Glomerular endothelial cell (primary cell): Measurements from ENCODE around the gene CHDH. TPM values are rescaled to one million over a fixed set of nuclear protein-coding genes. Genes with fewer than 3 reads are reported as not detected.

ENCODE experiments used
- DNase-seq: peaks from one replicate; pipeline ENCODE4 v3.0.0-alpha.2; 2011; ENCODE audit warnings: low read depth, low spot score; ENCODE audit errors: extremely low read depth
- total RNA-seq: library from RNA; depleted of rRNA; stranded (reverse); fragments of >200 nt; gene quantifications from 2 replicates; pipeline ENCODE4 v1.2.3, GENCODE V29; 2015

Gene CHDH
- total RNA-seq, 1 donor from 2014 or later: 0.06 TPM

DNA sequence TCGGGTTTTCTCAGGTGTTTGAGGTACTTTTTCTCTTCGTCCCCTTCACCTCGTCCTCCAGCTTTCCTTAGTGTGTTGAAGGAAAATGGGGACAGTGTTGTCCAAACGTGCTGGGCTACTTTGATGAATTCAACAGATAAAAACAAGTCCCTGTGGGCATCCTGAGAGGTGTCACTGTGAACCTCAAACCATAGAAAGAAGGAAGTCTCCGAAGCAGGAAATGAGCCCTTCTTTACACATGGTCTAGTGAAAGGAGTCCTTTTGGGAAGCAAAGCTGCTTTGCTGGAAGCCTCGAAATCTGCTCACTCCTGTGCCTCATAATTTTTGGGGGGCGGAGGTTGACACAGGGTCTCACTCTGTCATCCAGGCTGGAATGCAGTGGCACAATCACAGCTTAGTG, 10.7 kb upstream of the CHDH start:
- DNase-seq: no peak

DNA sequence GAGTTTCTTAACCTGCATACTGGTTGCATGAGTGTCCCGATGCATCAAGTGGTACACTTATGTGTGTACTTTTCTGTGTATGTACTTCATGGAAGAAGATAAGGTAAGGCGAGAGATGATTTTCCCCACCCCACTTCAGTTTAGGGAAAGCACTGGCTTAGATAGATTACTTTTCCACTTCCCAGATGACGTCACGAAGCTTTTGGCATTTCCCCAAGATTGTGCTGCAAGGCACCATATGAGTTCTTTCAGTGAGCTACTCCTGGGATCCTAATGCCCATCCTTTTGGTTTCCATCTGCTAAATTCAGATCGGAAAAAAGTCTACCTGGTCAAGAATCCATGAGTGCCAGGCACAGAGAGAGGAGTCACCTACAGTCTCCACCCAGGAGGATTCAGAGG, 4.7 kb upstream of the CHDH start:
- no peak for DNase-seq

DNA sequence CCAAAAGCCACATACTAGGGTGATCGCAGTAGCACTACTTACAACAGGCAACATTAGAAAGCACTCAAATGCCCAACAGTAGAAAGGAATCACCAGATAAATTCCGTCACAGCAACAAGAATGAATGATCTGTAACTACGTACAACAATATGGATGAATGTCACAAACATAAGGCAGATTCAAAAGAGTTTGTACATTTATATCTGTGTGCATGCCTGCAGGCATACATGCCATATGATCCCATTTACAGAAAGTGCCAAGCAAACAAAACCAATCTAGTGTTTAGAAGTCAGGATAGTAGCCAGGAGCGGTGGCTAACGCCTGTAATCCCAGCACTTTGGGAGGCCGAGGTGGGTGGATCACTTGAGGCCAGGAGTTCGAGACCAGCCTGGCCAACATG, 3.7 kb upstream of the CHDH start:
- DNase-seq: no peak

DNA sequence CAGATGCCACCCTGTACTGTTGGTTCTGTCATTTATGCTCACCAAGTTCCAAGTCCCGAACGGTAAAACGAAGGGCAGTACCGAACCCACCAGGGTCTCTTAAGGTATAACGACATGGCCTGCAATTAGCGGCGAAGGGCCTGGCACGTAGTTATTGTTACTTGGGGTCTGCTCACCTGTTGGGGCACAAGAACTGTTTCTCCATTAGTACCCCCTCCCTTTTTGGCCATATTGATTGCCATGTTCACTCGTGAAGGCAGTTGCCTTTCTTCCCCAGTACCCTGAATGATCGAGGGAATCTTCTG, 584 bp upstream of the CHDH start:
- DNase-seq: no peak

DNA sequence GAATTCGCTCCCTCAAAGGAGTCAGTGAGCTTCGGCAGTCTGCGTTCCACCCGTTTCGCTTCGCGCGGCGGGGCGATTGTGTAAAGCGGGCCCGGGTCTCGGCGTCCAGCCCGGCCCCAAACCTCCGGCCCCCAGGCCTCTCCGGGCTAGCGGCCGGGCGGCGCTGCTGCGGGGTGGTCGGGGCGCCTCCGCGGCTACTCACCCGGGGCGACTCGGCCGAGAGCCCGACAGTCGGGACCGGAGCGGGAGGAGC, 412 bp downstream of the CHDH start:
- DNase-seq: no peak

DNA sequence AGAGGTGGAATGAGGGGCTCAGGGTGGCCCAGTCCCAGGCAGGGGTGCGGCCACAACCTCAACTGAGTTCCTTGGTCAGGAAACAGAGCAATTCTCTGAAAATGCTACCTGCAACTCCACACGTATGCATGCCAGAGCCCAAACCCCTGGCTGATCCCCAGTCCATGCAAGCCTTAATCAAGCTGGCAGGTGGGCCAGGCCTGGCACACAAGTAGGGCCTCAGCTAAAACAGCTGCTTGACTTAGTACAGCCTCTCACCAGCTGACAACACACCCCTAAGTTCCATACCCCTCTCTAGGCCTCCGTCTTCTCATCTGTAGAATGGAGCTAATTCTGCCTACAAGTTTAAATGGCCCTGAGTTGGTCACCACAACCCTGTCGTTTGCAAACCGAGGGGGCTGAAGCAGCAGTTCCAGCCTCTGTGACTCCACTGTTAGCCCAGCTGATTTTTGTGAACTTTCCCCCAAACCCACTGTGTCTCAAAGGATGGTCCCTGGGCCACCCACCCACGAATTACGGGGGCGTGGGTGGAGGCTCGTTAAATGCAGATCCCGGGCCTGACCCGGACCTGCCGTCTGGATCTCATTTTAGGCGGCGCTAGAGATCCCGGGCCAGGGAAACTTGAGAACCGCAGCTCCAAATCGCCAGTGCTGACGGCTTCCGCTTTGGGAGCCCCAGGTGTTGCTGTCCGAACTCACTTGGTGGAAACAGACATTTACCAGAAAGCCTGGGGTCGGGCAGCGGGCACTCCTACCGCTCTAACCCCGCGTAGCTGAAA, 927 bp downstream of the CHDH start:
- no peak for DNase-seq

DNA sequence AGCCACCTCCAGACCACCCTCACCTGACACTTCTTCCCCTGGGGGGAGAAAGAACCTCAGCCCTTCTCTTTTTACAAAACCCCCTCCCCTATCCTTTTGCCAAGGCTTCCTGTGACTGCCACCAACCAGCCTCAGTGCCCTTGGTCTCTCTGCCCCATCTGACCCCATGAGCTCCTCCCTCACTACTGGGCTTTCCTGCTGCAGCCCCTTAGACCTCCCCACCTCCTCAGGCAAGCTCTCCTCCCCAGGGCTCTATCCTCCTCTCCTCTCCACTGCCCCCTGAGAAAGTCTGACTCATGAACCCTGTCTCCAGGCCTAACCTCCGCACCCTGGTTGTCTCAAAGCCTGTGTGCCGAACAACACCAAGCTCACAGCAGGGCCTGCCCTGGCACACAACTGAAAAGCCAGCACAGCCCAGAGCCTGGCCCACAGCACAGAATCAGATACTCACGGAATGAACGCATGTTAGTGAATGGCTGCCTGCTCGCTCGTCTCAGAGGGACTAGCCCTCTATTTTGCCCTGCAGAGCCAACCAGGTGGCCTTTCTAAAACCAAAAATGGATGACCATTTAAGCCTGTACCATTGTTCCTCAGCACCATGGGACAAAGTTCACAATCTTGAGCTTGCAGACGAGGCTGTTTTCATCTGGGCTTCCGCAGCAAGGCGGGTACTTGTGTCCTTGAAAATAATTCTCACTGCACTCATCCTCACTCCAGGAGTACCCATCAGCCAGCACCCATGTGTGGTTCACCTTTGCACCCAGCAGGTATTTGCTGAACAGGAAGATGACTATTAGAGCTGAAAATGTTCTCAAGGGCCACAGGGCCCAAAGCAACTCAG, 1.7 kb downstream of the CHDH start:
- no peak for DNase-seq

DNA sequence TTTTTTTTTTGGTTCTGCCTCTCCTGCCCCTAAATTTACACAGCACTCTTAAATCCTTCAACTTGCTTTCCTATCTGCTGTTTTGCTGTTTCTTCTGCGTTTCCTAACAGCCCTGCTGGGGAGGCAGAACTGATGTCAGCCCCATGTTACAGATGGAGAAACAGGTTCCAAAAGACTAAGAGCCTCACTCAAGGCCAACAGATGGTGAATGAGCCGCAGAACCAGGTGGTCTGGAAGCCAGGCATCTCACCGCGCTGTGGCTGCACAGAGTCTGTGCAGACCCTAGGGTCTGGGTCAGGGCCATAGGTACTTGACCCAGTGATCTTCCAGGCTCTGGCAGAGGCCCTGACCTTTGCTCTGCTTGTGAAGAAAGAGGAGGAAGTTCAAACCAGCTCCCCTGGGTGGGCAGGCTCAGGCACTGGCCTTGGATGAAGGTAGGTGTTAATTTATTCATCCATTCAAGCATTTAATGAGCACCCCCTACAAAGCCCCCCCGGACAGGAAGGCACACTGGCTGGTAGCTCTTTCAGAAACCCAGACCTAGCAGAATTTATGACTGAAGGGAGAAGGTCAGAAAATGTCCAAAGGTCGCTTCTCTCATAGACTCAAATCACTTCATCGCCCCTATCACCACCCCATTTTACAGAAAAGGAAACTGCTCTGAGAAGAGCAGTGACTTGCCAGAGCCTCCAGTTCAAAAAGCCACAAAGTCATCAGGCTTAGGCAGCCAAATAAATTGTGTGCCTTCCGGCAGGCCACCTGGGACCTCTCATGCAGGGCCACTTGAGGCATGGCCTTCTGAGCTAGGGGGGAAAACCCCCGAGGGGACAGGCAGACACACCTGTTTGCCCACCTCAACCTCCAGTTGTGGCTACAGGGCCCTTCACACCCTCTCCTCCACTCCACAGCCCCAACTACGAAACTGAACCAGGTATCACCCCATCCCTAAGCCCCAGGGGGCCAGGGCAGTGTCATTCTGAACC, 2.7 kb downstream of the CHDH start:
- DNase-seq: no peak

DNA sequence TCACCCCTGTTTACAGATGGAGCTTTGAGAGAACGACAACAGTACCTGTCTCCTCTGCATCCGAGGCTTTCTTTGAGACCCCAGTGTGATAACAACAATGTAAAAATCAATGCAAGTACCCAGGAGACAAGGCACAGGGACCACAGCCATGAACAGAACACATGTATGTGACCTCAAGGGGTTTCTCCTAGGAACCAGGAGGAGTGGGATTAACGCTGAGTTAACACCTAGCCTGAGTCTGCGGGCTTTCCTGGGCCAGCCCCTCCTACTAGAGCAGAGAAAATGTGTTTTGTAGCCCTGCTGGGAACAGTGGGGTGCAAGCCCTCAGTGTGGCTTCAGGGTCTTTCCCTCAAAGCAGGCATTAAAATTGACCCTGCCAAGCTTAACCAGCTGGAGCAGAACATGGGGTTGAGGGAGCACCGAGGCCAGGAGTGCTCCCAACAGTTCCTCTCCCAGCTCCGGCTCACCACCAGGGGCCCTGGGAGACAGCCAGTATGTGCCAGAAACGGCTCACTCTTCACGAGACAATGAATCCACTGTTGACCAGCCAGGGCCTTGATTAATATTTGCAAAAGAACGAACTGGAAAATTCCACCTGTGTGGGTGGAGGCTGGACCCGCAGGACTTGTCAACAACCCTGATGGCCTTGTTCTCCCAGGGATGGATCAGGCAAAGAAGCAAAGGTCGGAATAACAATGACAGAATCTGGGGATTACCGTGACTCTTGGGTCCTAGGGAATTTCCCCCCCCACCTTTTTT, 3.6 kb downstream of the CHDH start:
- no peak for DNase-seq

DNA sequence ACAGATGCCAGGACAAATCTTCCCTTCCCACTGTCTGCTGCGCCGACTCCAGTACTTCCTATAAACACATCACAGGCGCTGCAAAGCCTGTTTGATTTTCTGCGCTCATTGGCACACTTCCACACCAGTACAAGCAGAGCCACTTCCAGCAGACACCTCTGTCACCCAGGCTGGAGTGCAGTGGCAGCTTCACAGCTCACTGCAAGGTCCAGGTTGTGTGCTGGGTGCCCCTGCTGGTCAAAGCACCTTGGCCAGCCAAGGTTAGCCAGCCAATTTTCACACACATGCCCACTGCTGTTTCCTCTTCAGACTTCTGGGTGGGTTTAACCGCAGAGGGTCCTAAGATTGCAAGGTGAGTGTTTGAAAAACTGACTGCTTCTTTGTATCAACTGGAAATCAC, 4.9 kb downstream of the CHDH start:
- no peak for DNase-seq

DNA sequence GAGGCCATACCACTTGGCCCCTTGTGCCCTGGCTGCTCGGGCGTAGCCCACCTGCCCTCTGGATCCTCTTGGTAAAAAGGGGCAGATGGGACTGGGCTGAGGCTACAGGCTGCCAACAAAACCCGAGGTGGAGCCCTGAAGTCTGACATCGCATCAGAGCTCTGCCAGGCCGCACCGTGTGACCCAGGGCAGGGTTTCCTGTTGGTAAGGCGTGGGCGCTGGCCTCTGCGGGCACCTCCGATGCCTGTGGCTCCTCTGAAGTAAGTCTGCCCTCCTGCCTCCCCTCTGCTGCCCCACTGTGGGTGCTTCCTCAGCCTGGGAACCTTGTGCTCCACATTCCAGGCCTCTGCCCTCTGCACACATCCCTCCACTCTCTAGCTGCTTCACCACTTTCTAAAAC, 8.9 kb downstream of the CHDH start:
- DNase-seq: no peak

DNA sequence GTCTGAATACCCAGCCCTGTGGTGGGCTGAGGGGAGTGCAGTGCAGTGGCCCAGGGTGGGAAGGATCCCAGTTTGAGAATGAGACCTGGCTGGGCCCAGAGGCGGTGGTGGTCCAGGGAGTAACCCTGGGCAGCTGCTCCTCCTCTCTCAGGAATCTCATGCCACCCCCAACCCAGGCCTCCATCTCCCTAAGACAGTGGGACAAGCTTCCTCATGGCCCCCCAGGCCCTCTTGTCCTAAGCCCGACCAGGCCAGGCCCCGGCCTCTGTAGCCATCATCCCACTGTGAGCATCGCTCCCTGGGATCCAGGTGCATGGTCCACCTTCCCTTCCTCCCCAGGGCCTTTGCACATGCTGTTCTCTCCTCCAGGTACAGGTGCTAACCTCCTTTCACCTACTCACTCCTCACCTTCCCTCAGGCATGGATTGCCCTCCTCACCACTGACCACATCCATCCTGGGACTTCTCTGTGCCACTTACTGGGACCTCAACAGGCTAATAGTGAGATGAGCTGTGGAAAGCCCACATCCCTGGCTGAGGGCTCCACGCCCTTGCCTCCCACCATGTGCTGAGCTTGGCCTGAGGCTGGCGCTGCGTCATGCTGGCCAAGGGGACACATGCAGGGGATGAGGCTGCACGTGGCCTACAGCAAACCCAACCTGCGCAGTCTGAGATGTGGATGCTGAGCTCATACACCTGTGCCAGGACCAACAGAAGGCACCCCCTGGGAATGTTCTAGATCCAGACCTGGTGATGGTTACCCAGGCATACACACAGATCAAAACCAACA, 9.9 kb downstream of the CHDH start:
- no peak for DNase-seq

DNA sequence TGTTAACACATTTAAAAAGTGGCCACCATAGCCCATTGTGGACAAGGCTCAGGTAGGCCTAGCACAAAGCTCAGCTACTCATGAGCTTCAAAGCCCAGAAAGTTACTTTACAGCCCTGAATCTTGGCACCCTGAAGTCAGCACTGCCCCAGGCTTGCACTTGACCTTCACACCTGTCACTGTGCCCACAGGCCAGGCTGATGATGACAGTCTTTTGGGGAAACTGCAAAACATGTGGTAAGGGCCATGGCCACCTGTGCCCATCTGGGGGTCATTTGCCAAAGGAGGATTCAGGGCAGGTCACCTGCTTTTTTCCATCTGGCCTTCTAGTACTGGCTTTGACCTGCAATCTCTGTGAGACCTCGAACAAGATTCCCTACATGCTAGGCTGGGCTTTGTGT, 11.0 kb downstream of the CHDH start:
- DNase-seq: no peak

DNA sequence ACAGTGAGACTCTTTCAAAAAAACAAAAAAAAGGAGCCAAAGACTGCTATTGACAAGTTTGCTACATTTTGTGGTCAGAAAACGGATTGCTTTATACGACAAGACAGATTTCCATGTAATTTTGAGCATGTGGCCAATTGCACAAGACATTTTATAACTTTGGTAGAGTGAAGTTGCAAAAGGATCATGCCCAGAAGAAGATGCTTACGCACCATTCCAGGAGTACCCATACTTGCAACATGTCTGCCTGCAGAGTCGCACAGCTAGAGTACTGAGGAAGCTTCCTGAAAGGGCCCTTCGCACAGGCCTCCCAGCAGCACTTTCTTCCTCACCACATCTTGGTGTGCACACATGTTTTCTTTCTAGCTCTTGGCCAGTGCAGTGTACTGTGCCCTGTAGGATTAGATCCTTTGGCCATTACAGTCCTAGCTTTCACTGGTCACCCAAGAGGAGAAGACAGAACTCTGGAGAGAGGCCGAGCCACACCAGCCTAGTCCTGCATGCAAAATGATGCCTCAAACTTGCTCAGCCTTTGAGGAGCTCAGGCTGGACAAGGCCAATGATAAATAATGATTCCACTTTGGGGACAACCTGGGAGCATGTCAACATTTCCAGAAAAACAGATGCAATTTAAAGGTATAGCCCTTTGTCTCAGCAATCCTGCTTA, 11.7 kb downstream of the CHDH start:
- DNase-seq: no peak

DNA sequence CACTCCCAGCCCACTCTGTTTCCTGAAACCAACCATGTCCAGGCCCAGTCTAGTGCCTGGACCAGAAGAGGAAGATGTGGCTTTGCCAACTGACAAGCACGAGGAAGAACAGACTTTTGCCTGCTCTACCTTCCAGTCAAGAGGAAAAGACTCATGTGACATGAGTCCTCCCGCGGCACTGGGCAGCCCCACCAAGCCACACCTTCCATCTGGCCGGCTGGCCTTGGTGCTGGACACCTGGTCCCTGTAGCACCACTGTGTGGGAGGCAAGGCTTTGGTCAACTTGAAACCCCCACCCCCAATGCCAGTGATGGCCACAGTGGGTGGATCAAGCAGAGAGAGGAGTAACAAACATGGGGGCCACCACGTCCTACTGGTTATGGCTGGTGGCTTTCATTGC, 12.5 kb downstream of the CHDH start:
- DNase-seq: no peak

DNA sequence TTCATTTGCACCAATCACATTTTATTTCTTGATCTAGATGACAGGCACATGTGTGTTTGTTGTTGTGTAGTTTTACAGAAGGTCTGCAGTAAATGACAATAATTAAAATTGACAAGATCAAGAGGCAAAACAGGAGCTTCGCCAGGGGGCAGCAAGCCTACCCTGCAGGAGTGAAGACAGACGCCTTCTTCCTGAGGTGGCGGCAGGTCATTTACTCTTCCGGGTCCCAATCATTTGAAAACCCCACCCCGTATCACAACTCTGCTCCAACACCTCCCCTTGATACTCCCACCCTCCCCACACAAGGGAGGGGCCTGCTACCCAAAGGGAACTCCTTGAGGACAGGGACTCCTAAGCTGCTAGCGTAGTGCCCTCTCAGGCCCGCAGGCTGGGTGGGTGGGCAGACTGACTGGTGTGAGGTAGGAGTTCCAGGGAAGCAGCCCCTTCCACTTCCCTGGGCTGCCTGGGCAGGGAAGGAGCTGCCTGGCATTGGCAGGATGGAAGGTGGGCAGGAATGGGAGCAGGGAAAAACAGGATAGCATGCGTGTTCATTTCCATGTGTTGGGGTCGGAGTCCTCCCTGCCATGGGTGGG, 13.1 kb downstream of the CHDH start:
- DNase-seq: no peak

DNA sequence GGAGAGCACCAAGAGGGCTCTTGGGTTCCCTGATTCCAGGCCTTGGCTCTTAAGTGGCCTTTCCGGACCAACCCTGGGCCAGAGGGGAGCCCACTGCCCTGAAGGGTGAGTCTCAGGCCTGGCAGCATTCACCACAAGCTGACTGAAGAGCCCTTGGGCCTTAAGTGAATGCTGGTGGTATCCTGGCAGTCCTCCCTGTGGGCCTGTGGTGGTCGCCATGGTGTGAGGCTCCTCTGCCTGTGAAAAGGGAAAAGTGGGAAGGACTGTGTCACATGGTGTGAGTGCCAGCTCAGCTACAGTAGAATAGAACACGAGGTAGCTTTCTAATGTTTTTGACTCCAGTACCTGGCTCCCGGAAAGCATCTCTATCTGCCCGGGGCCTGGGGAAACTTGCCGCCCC, 15.3 kb downstream of the CHDH start:
- no peak for DNase-seq

DNA sequence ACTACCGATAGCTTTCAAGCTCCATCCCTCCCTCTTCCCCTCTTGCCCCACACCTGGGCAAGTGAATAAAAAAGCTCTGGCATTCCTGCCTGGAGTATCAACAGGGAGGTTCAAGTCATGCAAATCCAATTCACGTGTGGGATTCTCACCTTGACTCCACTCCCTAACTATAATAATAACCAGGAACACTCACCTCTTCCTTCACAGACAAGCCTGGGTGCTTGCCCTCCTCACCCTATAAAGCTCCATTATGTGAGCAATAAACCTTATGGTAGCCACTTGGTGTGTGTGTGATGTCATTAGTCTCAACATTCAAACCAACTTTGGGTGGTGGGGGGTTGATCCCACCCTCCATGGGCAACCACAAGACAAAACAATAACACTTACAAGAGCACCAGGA, 16.6 kb downstream of the CHDH start:
- no peak for DNase-seq

DNA sequence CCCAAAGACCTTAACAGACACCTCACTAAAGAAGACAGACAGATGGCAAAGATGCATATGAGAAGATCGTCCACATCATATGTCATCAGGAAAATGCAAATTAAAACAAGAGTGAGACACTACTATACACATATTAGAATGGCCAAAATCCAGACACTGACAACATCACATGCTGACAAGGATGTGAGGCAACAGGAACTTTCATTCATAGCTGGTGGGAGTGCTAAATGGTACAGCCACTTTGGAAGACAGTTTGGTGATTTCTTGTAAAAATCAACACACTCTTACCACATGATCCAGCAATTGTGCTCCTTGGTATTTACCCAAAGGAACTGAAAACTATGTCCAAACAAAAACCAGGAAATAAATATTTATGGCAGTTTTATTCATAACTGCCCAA, 17.6 kb downstream of the CHDH start:
- no peak for DNase-seq
